ENCODE data around the gene KAZN.

The KAZN gene

GRCh38 chr1:15007368-15007767 is 408.9 kb downstream of the KAZN start:
- H3K36me3 ChIP-seq (ENCODE audit: control insufficient read depth in 1 of 2, insufficient read depth in 2 of 2, low read depth in 1 of 2, low read length in 2 of 2): peaks cover 0 to 12% of the 10 kb centered on the region in 2 experiments
- no peak overlapping the region for H3K27ac ChIP-seq (ENCODE audit: low read length, poor library complexity, severe bottlenecking)
- H4K8ac ChIP-seq (ENCODE audit: low read length): peak overlapping the region; percentile 59
- H2BK5ac ChIP-seq (ENCODE audit: low read depth, low read length, poor library complexity, severe bottlenecking): no peak overlapping the region
- peak overlapping the region; percentile 0 to 75 for H3K18ac ChIP-seq (ENCODE audit: low read depth in 1 of 2, low read length in 2 of 2)
- H3K9me3 ChIP-seq (ENCODE audit: control insufficient read depth, low read length): no peaks in the 10 kb centered on the region
- H3K14ac ChIP-seq (ENCODE audit: low read length in 2 of 2): peak overlapping the region in 1 of 2 experiments; percentile 80
- no peaks in the 10 kb centered on the region for H3K27me3 ChIP-seq (ENCODE audit: control insufficient read depth in 1 of 2, insufficient read depth in 1 of 2, low read length in 2 of 2)
- H2AFZ ChIP-seq (ENCODE audit: low read depth, low read length): no peak overlapping the region
- H3K4ac ChIP-seq (ENCODE audit: low read depth in 1 of 2, low read length in 2 of 2): peak overlapping the region; percentile 54 to 83
- WGBS: 95% methylated on average over 10 of the region's 11 CpGs
- no peak overlapping the region for H3K4me3 ChIP-seq (ENCODE audit: insufficient read depth in 1 of 2, low read depth in 1 of 2, low read length in 2 of 2)
- peak overlapping the region; percentile 72 for H4K91ac ChIP-seq (ENCODE audit: low read length)
- H3K4me1 ChIP-seq (ENCODE audit: control insufficient read depth, insufficient read depth, low read depth, low read length): peaks cover 37% of the 10 kb centered on the region
- peak overlapping the region; percentile 72 to 79 for H2BK12ac ChIP-seq (ENCODE audit: low read length in 2 of 2)
- peak overlapping the region; percentile 48 for H2AK5ac ChIP-seq (ENCODE audit: low read length, severe bottlenecking)
- H2BK120ac ChIP-seq (ENCODE audit: low read depth, low read length): no peak overlapping the region
- peaks cover 44% of the 10 kb centered on the region for H3K79me1 ChIP-seq (replicated peaks; ENCODE audit: low read length, poor library complexity, severe bottlenecking)
- H2BK15ac ChIP-seq (ENCODE audit: low read depth, poor library complexity, severe bottlenecking): peak overlapping the region; percentile 26
- no peak overlapping the region for H3K23ac ChIP-seq (ENCODE audit: low read length in 2 of 2)
- H3K4me2 ChIP-seq (ENCODE audit: low read length, poor library complexity, severe bottlenecking): no peak overlapping the region
- no peak for DNase-seq
- H3K9ac ChIP-seq (ENCODE audit: low read length): no peak overlapping the region

GRCh38 chr1:15007842-15008241 is 409.4 kb downstream of the KAZN start:
- DNase-seq: no peak
- H2BK15ac ChIP-seq (ENCODE audit: low read depth, poor library complexity, severe bottlenecking): peak overlapping the region; percentile 70
- H3K4me1 ChIP-seq (ENCODE audit: control insufficient read depth, insufficient read depth, low read depth, low read length): peaks cover 37% of the 10 kb centered on the region
- H3K14ac ChIP-seq (ENCODE audit: low read length in 2 of 2): peak overlapping the region in 1 of 2 experiments; percentile 95
- H2AFZ ChIP-seq (ENCODE audit: low read depth, low read length): no peak overlapping the region
- H3K27me3 ChIP-seq (ENCODE audit: control insufficient read depth in 1 of 2, insufficient read depth in 1 of 2, low read length in 2 of 2): no peaks in the 10 kb centered on the region
- peak overlapping the region; percentile 69 to 96 for H3K4ac ChIP-seq (ENCODE audit: low read depth in 1 of 2, low read length in 2 of 2)
- H2AK5ac ChIP-seq (ENCODE audit: low read length, severe bottlenecking): peak overlapping the region; percentile 97
- H2BK12ac ChIP-seq (ENCODE audit: low read length in 2 of 2): peak overlapping the region; percentile 82 to 96
- H3K4me3 ChIP-seq (ENCODE audit: insufficient read depth in 1 of 2, low read depth in 1 of 2, low read length in 2 of 2): no peak overlapping the region
- no peak overlapping the region for H2BK5ac ChIP-seq (ENCODE audit: low read depth, low read length, poor library complexity, severe bottlenecking)
- peaks cover 0 to 12% of the 10 kb centered on the region in 2 experiments for H3K36me3 ChIP-seq (ENCODE audit: control insufficient read depth in 1 of 2, insufficient read depth in 2 of 2, low read depth in 1 of 2, low read length in 2 of 2)
- H3K23ac ChIP-seq (ENCODE audit: low read length in 2 of 2): no peak overlapping the region
- H2BK120ac ChIP-seq (ENCODE audit: low read depth, low read length): peak overlapping the region; percentile 83
- H3K4me2 ChIP-seq (ENCODE audit: low read length, poor library complexity, severe bottlenecking): no peak overlapping the region
- H4K91ac ChIP-seq (ENCODE audit: low read length): peak overlapping the region; percentile 85
- 87% methylated on average over 12 of the region's 12 CpGs for WGBS
- H3K9me3 ChIP-seq (ENCODE audit: control insufficient read depth, low read length): no peaks in the 10 kb centered on the region
- peak overlapping the region; percentile 86 for H3K27ac ChIP-seq (ENCODE audit: low read length, poor library complexity, severe bottlenecking)
- H3K9ac ChIP-seq (ENCODE audit: low read length): no peak overlapping the region
- H3K18ac ChIP-seq (ENCODE audit: low read depth in 1 of 2, low read length in 2 of 2): peak overlapping the region; percentile 68 to 94
- H4K8ac ChIP-seq (ENCODE audit: low read length): peak overlapping the region; percentile 81
- H3K79me1 ChIP-seq (replicated peaks; ENCODE audit: low read length, poor library complexity, severe bottlenecking): peaks cover 43% of the 10 kb centered on the region

- peak overlapping the region; percentile 93 for H4K8ac ChIP-seq (ENCODE audit: low read length)
- H4K91ac ChIP-seq (ENCODE audit: low read length): peak overlapping the region; percentile 99
- H3K4ac ChIP-seq (ENCODE audit: low read depth in 1 of 2, low read length in 2 of 2): peak overlapping the region; percentile 96 to 98
- peak overlapping the region in 1 of 2 experiments; percentile 95 for H3K14ac ChIP-seq (ENCODE audit: low read length in 2 of 2)
- peaks cover 35% of the 10 kb centered on the region for H3K79me1 ChIP-seq (replicated peaks; ENCODE audit: low read length, poor library complexity, severe bottlenecking)
- no peak overlapping the region for H3K4me2 ChIP-seq (ENCODE audit: low read length, poor library complexity, severe bottlenecking)
- peak overlapping the region; percentile 97 for H2AK5ac ChIP-seq (ENCODE audit: low read length, severe bottlenecking)
- H2AFZ ChIP-seq (ENCODE audit: low read depth, low read length): no peak overlapping the region
- peak overlapping the region; percentile 81 for H2BK5ac ChIP-seq (ENCODE audit: low read depth, low read length, poor library complexity, severe bottlenecking)
- H2BK120ac ChIP-seq (ENCODE audit: low read depth, low read length): peak overlapping the region; percentile 83
- H3K9ac ChIP-seq (ENCODE audit: low read length): no peak overlapping the region
- no peaks in the 10 kb centered on the region for H3K27me3 ChIP-seq (ENCODE audit: control insufficient read depth in 1 of 2, insufficient read depth in 1 of 2, low read length in 2 of 2)
- peak; percentile 81 for DNase-seq
- 58% methylated on average over 19 of the region's 19 CpGs for WGBS
- H2BK15ac ChIP-seq (ENCODE audit: low read depth, poor library complexity, severe bottlenecking): peak overlapping the region; percentile 44
- H3K36me3 ChIP-seq (ENCODE audit: control insufficient read depth in 1 of 2, insufficient read depth in 2 of 2, low read depth in 1 of 2, low read length in 2 of 2): peaks cover 0 to 12% of the 10 kb centered on the region in 2 experiments
- no peak overlapping the region for H3K23ac ChIP-seq (ENCODE audit: low read length in 2 of 2)
- no peaks in the 10 kb centered on the region for H3K9me3 ChIP-seq (ENCODE audit: control insufficient read depth, low read length)
- no peak overlapping the region for H3K4me3 ChIP-seq (ENCODE audit: insufficient read depth in 1 of 2, low read depth in 1 of 2, low read length in 2 of 2)
- H3K27ac ChIP-seq (ENCODE audit: low read length, poor library complexity, severe bottlenecking): peak overlapping the region; percentile 86
- H3K18ac ChIP-seq (ENCODE audit: low read depth in 1 of 2, low read length in 2 of 2): peak overlapping the region; percentile 83 to 94
- peak overlapping the region; percentile 90 to 96 for H2BK12ac ChIP-seq (ENCODE audit: low read length in 2 of 2)
- H3K4me1 ChIP-seq (ENCODE audit: control insufficient read depth, insufficient read depth, low read depth, low read length): peaks cover 34% of the 10 kb centered on the region
These were observed 410.6 kb downstream of the KAZN start for GRCh38 chr1:15008783-15009729.

- Histone ChIP-seq H3K4ac (ENCODE audit: low read depth in 1 of 2, low read length in 2 of 2) (no peak overlapping the region), H3K4me3 (ENCODE audit: insufficient read depth in 1 of 2, low read depth in 1 of 2, low read length in 2 of 2) (no peak overlapping the region), H2BK15ac (ENCODE audit: low read depth, poor library complexity, severe bottlenecking) (no peak overlapping the region), H2AK5ac (ENCODE audit: low read length, severe bottlenecking) (no peak overlapping the region), H2AFZ (ENCODE audit: low read depth, low read length) (no peak overlapping the region), H2BK5ac (ENCODE audit: low read depth, low read length, poor library complexity, severe bottlenecking) (no peak overlapping the region), H3K14ac (ENCODE audit: low read length in 2 of 2) (no peak overlapping the region), H3K9ac (ENCODE audit: low read length) (no peak overlapping the region), H3K4me2 (ENCODE audit: low read length, poor library complexity, severe bottlenecking) (no peak overlapping the region), H3K23ac (ENCODE audit: low read length in 2 of 2) (no peak overlapping the region), H4K8ac (ENCODE audit: low read length) (no peak overlapping the region), H4K91ac (ENCODE audit: low read length) (no peak overlapping the region), H3K18ac (ENCODE audit: low read depth in 1 of 2, low read length in 2 of 2) (no peak overlapping the region), H3K9me3 (ENCODE audit: control insufficient read depth, low read length) (no peaks in the 10 kb centered on the region), H2BK12ac (ENCODE audit: low read length in 2 of 2) (no peak overlapping the region), H3K4me1 (ENCODE audit: control insufficient read depth, insufficient read depth, low read depth, low read length) (peaks cover 26% of the 10 kb centered on the region), H3K36me3 (ENCODE audit: control insufficient read depth in 1 of 2, insufficient read depth in 2 of 2, low read depth in 1 of 2, low read length in 2 of 2) (peaks cover 0 to 14% of the 10 kb centered on the region in 2 experiments), H2BK120ac (ENCODE audit: low read depth, low read length) (no peak overlapping the region), H3K79me1 (replicated peaks; ENCODE audit: low read length, poor library complexity, severe bottlenecking) (peaks cover 33% of the 10 kb centered on the region), H3K27me3 (ENCODE audit: control insufficient read depth in 1 of 2, insufficient read depth in 1 of 2, low read length in 2 of 2) (no peaks in the 10 kb centered on the region), H3K27ac (ENCODE audit: low read length, poor library complexity, severe bottlenecking) (no peak overlapping the region)
- WGBS: 97% methylated on average over 2 of the region's 2 CpGs
- no peak for DNase-seq
These were observed 412.7 kb downstream of the KAZN start for GRCh38 chr1:15011160-15011559.
